GM18873 (cell line): ENCODE measurements around the gene ZNF224.

Experiments
- ATAC-seq: cut with Tn5 transposase; IDR thresholded peaks from one replicate; pipeline ENCODE4 v1.9.1; 2021; ENCODE audit warnings: mild to moderate bottlenecking, moderate library complexity, moderate number of reproducible peaks; ENCODE audit not compliant: unreplicated experiment, low FRiP score

The ZNF224 gene

DNA sequence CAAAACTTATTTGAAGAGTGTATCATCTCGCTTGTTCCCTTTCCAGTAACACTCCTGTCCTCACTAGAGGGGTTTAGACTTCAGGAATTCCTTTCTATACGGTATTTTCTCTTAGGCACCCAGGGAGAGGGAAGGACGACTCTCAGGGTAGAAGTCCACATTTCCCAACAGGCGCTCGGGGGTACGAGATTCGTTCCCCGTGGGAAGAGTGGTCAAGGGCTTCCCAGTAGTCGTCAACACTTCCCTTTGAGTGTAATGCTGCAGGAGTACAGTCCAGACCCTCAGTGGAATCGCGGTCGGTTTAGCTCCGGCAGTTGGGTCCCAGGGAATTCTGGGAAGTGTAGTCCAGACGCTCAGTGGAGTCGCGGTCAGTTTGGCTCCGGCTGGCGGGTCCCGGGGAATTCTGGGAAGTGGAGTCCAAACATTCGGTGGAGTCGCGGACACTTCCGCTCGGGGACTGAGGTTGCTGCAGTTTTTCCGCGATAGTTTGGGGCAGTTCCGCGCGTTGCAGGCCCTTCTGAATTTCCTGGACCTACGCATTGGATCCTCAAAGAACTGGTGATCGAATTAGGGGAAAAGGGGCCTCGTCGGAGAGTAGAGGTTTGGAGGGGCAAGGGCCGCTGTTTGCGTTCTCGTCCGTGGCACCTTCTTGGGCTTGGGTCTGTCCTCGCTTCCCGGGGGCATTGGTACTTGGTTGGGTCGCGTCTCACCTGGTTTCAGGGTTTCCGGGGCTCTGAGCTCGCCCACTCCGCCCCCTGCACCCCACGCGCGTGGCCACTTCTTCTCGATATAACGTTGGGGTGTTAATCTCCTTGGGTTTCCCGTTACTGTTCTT is at the start of gene ZNF224:
ZNF224 (plus strand) TSS at position 431 of the 835 bp plus-strand sequence. CDS start 3,513 bp downstream, outside the sequence.
- peak; percentile 67 for ATAC-seq

DNA sequence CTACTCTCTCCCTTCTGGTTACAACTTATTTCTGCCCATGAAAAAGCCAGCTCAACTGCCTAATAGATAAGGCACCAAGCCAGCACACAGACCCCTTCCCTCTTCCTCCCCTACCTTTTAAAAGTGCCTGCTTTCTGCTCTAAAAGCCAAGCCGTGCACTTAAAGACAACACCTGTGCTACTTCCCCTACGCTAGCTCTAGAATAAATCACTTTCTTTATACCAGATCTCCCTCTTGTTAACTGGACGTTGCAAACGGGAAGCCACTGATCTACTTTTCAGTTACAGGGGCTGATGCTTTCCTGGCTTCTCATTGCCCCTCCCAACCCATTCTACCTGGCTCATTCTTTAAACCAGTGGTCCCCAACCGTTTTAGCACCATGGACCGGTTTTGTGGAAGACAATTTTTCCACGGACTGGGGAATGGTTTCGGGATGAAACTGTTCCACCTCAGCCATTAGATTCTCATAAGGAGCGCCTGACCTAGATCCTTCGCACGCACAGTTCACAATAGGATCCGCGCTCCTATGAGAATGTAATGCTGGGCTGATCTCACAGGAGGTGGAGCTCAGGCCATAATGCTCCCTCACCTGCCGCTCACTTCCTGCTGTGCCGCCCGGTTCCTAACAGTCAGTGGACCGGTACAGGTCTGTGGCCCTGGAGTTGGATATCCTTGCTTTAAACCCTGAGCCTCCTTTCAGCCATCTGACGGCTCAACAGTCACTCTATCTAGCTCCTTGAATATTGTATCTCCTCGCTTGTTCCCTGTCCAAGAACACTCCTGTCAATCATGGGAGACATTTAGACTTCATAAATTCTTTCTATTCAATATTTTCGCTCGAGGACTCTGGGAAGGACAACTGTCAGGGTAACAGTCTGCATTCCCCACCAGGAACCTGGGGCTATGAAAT is 43.2 kb upstream of the ZNF224 start:
- ATAC-seq: no peak

DNA sequence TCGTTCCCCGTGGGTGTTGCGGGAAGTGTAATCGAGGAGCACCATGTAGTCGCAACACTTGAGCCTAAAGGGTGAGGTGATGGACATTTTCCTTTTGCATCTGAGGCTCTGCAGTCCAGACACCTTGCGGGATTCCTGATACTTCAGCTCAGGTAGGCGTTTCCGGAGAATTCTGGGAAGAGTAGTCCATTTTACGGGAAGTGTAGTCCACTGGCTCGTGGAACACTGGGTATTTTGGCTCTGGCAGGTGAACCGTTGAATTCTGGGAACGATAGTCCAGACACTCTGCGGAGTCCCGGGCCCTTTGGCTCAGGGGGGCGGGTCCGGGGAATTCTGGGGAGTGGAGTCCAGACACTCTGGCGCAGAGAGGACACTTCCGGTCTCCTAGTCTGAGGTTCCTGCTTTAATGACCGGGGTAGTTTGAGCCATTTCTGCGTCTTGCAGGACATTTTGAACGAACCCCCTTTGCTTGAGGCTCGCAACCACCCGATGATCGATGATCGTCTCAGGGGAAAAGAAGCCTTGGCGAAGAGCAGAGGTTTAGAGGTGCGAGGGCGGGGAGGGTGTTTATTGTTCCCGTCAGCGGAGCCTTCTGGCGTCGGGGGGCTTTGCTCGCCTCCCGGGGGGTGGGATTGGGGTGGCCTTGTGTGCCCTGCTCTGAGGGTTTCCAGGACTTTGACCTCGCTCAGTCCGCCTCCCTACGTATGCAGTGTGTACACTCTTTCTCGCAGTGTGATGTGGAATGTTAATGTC is 42.3 kb upstream of the ZNF224 start, which contains the start of gene ZNF223:
ZNF223 (plus strand) TSS at position 387 of the 753 bp plus-strand sequence. CDS start 3,141 bp downstream, outside the sequence.
- ATAC-seq: no peak

- no peak for ATAC-seq
Observed at GRCh38 chr19:44055870-44056269, 38.3 kb upstream of the ZNF224 start.

GRCh38 chr19:44059229-44059628 is 34.9 kb upstream of the ZNF224 start:
- ATAC-seq: no peak

DNA sequence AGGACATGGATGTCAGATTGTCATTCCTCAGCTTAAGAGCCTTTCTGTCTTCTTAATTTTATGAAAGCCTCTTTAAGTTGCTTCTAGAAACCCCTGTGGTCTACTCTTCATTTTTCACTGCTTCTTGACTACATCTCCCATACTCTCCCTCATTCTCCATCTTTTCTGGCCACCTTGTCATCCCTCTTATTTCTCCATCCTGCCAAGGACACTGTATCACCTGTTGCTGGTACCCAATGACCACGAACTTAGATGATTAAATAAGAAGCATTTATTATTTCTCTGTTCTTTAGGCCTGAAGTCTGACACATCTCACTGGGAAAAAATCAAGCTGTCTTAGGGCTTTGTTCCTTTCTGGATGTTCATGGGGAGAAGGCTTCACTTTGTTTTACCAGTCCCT is 33.1 kb upstream of the ZNF224 start:
- no peak for ATAC-seq

DNA sequence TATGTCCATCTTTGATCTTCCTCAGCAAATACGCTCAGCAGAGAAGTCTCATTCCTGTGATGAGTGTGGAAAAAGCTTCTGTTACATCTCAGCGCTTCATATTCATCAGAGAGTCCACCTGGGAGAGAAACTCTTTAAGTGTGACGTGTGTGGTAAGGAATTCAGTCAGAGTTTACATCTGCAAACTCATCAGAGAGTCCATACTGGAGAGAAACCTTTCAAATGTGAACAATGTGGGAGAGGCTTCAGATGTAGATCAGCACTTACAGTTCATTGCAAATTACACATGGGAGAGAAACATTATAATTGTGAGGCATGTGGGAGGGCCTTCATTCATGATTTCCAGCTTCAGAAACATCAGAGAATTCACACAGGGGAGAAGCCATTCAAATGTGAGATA is 27.9 kb upstream of the ZNF224 start:
- no peak for ATAC-seq

DNA sequence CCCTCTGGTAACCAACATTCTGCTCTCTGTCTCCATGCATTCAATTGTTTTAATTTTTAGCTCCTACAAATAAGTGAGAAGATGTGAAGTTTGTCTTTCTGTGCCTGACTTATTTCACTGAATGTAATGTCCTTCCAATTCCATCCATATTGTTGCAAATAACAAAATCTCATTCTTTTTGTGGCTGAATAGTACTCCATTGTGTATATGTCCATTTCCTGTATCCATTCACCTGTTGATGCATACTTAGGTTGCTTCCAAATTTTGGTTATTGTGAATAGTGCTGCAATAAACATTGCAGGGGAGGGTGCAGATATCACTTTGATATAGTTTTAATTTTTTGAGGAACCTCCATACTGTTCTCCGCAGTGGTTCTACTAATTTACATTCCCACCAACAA is 24.7 kb upstream of the ZNF224 start:
- no peak for ATAC-seq

- ATAC-seq: peak; percentile 74
Observed at GRCh38 chr19:44071824-44072542, 22.2 kb upstream of the ZNF224 start, which contains the start of gene ZNF284. Gene ZNF284 (plus strand): TSS chr19:44072159. CDS start chr19:44076390, 4,231 bp downstream.

DNA sequence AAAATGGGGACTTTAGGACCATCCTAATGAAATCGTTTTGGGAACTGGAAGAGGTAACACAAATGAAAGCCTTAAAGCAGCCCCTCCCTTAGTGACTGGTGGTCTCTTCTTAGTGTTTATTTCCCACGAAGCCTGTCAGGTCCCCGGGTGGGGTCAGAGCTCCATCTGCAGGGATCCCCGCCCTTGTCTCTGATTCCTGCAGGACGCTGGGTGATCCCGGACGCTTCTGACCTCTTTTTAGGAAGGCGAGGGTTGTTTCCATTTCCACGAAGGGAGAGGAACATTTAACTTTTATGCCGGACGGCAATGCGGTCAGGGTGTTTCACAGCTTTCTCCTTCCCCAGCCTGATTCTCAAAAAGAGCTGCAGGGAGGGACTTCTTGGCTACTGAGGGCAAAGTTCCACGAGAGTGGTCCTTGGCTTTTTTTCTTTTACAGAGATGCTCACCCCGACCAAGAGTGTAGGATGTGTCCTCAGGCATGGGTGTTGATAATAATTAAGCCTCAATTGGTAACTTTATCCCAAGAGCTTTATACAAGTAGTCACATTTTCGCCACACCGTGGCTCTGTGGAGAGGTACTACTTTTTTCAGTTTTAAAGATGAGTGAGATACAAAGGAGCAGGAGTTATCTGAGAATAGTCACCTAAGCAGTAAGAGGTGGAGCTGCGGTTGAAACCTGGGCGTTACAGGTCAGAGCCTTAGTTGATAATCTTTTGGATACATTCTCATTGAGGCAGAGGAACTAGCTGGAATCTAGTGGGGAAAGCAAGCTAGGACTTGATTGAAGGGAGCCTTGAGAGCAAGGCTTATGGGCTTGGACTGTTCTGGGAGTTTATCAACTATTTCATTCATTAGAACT is 21.4 kb upstream of the ZNF224 start:
- ATAC-seq: no peak

DNA sequence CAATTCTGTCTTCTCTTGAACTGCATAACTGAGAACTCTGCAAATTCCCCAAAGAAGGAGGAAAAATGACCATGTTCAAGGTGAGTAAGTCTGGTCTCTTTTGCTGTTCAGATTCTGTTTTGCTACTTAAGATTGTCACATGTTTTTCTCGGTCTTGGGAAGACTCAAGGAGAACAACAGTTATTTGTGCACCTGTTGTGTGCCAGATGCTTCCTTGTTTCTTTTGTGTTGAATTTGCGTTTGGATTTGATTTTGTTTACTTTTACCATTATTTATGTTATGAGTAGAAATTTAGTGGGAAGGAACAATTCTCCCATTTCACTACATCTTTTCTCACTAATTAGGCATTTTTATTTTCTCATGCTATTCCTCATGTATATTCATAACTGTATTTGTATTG is 17.8 kb upstream of the ZNF224 start:
- ATAC-seq: no peak

DNA sequence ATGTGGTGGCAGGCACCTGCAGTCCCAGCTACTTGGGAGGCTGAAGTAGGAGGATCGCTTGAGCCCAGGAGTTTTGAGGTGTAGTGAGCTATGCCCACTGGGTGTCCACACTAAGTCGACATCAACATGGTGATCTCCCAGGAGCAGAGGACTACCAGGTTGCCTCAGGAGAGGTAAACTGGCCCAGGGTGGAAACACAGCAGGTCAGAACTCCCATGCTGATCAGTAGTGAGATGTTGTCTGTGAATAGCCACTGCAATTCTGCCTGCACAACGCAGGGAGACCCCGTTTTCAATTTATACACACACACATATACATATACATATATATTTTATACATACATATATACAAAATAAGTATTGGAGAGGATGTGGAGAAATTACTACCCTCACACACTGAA is 2.1 kb upstream of the ZNF224 start:
- no peak for ATAC-seq

DNA sequence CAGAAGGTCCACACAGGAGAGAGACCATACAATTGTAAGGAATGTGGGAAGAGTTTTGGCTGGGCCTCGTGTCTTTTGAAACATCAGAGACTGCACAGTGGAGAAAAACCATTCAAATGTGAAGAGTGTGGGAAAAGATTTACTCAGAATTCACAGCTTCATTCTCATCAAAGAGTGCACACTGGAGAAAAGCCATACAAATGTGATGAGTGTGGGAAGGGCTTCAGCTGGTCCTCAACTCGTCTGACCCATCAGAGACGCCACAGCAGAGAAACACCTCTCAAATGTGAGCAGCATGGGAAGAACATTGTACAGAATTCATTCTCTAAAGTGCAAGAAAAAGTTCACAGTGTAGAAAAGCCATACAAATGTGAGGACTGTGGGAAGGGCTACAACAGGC is 13.6 kb downstream of the ZNF224 start:
- ATAC-seq: no peak

DNA sequence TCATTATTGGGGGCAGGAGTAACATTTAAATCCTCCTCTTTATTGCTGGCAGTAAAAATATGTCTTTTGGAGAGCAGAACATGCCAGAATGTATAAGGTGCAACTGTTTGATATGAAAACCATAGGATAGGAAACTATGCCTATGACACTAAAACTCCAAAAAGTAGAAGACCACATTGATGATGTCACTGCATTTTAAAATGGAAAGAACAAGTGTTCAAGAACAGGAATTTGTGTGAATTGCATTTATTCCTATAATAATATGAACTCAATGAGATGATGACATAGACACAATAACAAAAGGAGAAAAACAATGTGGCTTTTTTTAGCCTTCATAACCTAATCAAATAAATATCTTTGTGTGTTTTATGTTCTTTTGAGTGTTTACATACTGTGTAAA is 15.3 kb downstream of the ZNF224 start:
- ATAC-seq: no peak

GRCh38 chr19:44111910-44112463 is 17.8 kb downstream of the ZNF224 start:
- ATAC-seq: no peak

DNA sequence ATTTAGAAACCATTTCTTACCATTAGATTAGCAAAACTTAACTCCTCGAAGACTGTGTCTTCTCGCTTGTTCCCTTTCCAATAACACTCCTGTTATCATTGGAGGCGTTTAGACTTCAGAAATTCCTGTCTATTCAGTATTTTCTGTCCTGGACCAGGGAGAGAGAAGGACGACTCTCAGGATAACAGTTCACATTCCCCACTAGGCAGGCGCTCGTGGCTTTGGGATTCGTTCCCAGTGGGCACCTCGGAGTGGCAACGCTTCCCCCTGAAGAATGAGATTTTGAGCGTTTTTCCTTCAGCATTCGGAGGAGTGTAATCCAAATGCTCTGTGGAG is 18.6 kb downstream of the ZNF224 start:
- peak; percentile 21 for ATAC-seq

- ATAC-seq: peak; percentile 76
Observed at GRCh38 chr19:44113138-44113783, 19.1 kb downstream of the ZNF224 start, which contains the start of gene ZNF225. Gene ZNF225 (plus strand): TSS chr19:44113399. CDS start chr19:44115828, 2,429 bp downstream.

- peak; percentile 5 for ATAC-seq
Observed at GRCh38 chr19:44113784-44114390, 19.7 kb downstream of the ZNF224 start.
